HL-60 (cell line): ENCODE results near the gene HNRNPR.

Experiments
- DNase-seq, 2 experiments: peaks; one replicate each; pipeline ENCODE4 v3.0.0-alpha.2; 2010 to 2020; ENCODE audit warnings: low read depth in 1 of 2, low spot score in 1 of 2
- H3K27ac ChIP-seq: fragments of 250-450 bp; sonication (Bioruptor Pico); replicated peaks from 2 replicates; pipeline ENCODE4 v1.5.1; 2020; ENCODE audit warnings: mild to moderate bottlenecking, moderate library complexity
- H3K27me3 ChIP-seq: fragments of 250-450 bp; sonication (Bioruptor Pico); 2 replicates; pipeline ENCODE4 v1.5.1; 2021; ENCODE audit warnings: mild to moderate bottlenecking, moderate library complexity; ENCODE audit not compliant: insufficient read depth, poor library complexity, severe bottlenecking
- H3K4me3 ChIP-seq: replicated peaks from 2 replicates; pipeline ENCODE4 v1.5.1; 2011; ENCODE audit warnings: mild to moderate bottlenecking, control low read depth, low read length; ENCODE audit not compliant: insufficient read depth
- GABPA ChIP-seq: IDR thresholded peaks from 2 replicates; pipeline ENCODE4 v1.6.1; 2012; ENCODE audit warnings: low read depth
- POLR2AphosphoS5 ChIP-seq: IDR thresholded peaks from 2 replicates; pipeline ENCODE4 v1.6.1; 2012; ENCODE audit warnings: low read depth
- SPI1 ChIP-seq: IDR thresholded peaks from 2 replicates; pipeline ENCODE4 v1.6.1; 2012; ENCODE audit warnings: low read depth, mild to moderate bottlenecking, borderline replicate concordance
- TF ChIP-seq, protein P1 (sequence below): IDR thresholded peaks from one replicate; pipeline ENCODE4 v1.5.1; 2011; ENCODE audit warnings: low read length, control low read depth, inconsistent platforms; ENCODE audit not compliant: insufficient read depth
- TF ChIP-seq, protein P2 (sequence below): IDR thresholded peaks from 2 replicates; pipeline ENCODE4 v1.6.1; 2012; ENCODE audit warnings: low read depth; ENCODE audit not compliant: insufficient replicate concordance

HNRNPR gene

DNA sequence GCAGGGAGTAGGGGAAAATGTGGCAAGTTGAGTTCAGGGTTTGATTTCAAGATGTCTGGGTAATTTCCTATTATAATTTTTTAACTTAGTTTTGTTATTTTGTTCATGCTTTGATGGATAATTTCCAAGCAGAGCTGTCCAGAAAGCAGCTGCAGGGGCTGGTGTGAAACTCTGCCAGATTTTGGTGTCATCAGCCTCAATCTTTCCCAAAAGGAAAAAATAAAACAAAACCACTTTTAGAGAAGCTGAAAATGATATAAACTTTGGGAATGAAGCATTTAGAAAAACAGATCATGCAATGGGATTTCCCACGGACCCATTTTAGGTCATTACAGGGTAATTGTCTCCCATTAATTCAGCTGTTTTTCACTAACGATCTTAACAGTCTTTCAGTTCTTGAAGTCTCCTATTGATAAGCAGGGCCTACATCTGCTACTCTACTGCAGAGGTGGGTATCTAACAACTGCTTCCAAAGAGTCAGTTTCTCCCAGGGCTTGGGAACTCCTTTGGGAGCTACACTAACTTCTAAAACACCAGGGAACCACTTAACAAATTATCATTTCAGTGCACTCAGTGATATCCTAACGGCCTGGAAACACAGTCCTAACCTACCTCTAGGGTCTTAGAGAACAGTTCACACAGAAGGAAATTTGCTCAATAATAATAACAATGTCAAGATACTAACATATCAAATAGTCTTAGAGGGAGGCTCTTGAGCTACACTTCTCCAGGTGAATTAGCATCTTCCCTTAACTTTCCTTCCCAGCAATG lies 13.2 kb upstream of the HNRNPR start:
- H3K27me3 ChIP-seq = no peaks in the 10 kb centered on the region

DNA sequence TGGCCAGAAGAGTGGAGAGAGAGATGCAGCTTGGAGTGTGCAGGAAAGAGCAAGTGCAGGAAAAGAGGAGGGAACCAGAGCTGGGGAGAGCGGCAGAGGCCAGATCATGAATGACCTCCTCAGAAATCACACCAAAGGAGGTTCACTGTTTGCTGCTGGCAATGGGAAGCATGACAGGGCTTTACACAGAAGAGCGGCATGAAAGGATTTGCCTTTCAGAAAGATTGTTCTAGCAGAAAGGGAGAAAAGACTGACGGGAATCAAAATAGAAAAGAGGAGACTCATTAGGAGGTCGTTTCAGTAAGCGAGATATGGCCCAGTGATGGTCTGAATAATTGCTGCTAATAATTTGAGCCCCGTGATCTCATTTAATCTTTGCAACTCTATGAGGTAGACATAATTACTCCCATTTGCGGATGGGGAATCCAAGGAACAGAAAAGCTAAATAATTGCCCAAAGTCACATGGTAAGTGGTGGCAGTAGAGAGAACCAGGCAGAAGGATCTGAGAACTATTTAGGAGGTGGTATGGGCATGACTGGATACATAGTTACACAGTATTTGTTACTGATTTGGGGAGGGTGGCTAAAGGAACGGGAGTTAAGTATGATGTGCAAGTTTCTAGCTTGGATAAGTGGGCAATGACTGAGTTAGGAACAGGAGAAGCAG lies 12.5 kb upstream of the HNRNPR start:
- H3K4me3 ChIP-seq = no peak overlapping the region
- H3K27ac ChIP-seq = no peak overlapping the region
- no peak for DNase-seq
- TF ChIP-seq POLR2AphosphoS5 (no peak), GABPA (no peak), SPI1 (no peak)
- TF ChIP-seq, protein P1, sequence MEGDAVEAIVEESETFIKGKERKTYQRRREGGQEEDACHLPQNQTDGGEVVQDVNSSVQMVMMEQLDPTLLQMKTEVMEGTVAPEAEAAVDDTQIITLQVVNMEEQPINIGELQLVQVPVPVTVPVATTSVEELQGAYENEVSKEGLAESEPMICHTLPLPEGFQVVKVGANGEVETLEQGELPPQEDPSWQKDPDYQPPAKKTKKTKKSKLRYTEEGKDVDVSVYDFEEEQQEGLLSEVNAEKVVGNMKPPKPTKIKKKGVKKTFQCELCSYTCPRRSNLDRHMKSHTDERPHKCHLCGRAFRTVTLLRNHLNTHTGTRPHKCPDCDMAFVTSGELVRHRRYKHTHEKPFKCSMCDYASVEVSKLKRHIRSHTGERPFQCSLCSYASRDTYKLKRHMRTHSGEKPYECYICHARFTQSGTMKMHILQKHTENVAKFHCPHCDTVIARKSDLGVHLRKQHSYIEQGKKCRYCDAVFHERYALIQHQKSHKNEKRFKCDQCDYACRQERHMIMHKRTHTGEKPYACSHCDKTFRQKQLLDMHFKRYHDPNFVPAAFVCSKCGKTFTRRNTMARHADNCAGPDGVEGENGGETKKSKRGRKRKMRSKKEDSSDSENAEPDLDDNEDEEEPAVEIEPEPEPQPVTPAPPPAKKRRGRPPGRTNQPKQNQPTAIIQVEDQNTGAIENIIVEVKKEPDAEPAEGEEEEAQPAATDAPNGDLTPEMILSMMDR = no peak
- TF ChIP-seq, protein P2, sequence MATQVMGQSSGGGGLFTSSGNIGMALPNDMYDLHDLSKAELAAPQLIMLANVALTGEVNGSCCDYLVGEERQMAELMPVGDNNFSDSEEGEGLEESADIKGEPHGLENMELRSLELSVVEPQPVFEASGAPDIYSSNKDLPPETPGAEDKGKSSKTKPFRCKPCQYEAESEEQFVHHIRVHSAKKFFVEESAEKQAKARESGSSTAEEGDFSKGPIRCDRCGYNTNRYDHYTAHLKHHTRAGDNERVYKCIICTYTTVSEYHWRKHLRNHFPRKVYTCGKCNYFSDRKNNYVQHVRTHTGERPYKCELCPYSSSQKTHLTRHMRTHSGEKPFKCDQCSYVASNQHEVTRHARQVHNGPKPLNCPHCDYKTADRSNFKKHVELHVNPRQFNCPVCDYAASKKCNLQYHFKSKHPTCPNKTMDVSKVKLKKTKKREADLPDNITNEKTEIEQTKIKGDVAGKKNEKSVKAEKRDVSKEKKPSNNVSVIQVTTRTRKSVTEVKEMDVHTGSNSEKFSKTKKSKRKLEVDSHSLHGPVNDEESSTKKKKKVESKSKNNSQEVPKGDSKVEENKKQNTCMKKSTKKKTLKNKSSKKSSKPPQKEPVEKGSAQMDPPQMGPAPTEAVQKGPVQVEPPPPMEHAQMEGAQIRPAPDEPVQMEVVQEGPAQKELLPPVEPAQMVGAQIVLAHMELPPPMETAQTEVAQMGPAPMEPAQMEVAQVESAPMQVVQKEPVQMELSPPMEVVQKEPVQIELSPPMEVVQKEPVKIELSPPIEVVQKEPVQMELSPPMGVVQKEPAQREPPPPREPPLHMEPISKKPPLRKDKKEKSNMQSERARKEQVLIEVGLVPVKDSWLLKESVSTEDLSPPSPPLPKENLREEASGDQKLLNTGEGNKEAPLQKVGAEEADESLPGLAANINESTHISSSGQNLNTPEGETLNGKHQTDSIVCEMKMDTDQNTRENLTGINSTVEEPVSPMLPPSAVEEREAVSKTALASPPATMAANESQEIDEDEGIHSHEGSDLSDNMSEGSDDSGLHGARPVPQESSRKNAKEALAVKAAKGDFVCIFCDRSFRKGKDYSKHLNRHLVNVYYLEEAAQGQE = no peak
- no peaks in the 10 kb centered on the region for H3K27me3 ChIP-seq

More for the DNA sequence above, 13.2 kb upstream of the HNRNPR start:
- Histone ChIP-seq H3K27ac (no peak overlapping the region), H3K4me3 (no peak overlapping the region)
- TF ChIP-seq, protein P2 = no peak
- no peak for TF ChIP-seq POLR2AphosphoS5
- TF ChIP-seq, protein P1 = no peak
- no peak for TF ChIP-seq GABPA
- TF ChIP-seq SPI1 = no peak
- DNase-seq = no peak

DNA sequence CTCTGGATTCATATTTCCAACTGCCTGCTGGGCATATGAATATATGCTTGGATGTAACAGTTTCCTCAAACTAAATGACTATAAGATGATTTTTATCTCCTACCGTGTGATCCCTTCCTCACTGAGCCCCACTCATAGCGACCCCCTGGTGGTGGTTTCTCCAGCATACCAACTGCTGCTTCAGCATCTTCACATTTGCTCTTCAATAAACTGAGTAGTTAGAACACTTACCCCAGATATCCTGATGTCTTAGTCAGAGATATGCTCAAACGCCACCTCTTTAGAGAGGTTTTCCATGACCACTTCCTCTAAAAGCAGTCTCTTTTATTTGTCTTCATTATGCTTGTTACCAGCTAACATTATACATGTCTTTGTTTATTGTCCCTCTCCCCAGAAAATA lies 10.2 kb upstream of the HNRNPR start:
- no peaks in the 10 kb centered on the region for H3K27me3 ChIP-seq
- H3K27ac ChIP-seq = no peak overlapping the region

More for the DNA sequence above, 10.2 kb upstream of the HNRNPR start:
- TF ChIP-seq, protein P2 = no peak
- TF ChIP-seq POLR2AphosphoS5 (no peak), SPI1 (no peak), GABPA (no peak)
- TF ChIP-seq, protein P1 = no peak
- DNase-seq = no peak
- H3K4me3 ChIP-seq = no peak overlapping the region
